HepG2 (cell line): ENCODE measurements around the gene ID3. TPM values are rescaled to one million over a fixed set of nuclear protein-coding genes. Genes with fewer than 3 reads are reported as not detected.
A peak's percentile ranks its signal among the peaks of the same experiment; 100 is the strongest.

ENCODE experiments used
- ATF2 ChIP-seq: sonication (generic); formaldehyde crosslinking; IDR thresholded peaks from 2 replicates; pipeline ENCODE4 v1.4.0; 2020; ENCODE audit warnings: missing genetic modification reagents
- CBX5 ChIP-seq: sonication (generic); formaldehyde crosslinking; IDR thresholded peaks from 2 replicates; pipeline ENCODE4 v1.4.0; 2020; ENCODE audit warnings: missing genetic modification reagents, borderline replicate concordance
- CSRNP2 ChIP-seq: sonication (generic); formaldehyde crosslinking; conservative IDR thresholded peaks from 2 replicates; pipeline ENCODE4 v1.8.0; 2022; ENCODE audit warnings: low read depth, missing genetic modification reagents
- ETV5 ChIP-seq: IDR thresholded peaks from 2 replicates; pipeline ENCODE4 v1.6.1; 2018; ENCODE audit warnings: missing biosample characterization, missing genetic modification reagents, inconsistent platforms, borderline replicate concordance
- FOXA3 ChIP-seq: IDR thresholded peaks from 2 replicates; pipeline ENCODE4 v1.6.1; 2016; ENCODE audit warnings: missing genetic modification reagents, missing compliant biosample characterization
- GLI4 ChIP-seq: sonication (generic); formaldehyde crosslinking; IDR thresholded peaks from 2 replicates; pipeline ENCODE4 v1.5.1; 2020; ENCODE audit warnings: missing genetic modification reagents, mild to moderate bottlenecking, moderate library complexity, borderline replicate concordance
- HBP1 ChIP-seq: IDR thresholded peaks from 2 replicates; pipeline ENCODE4 v1.6.1; 2016; ENCODE audit warnings: low read depth, control low read depth
- JUND ChIP-seq: sonication (generic); formaldehyde crosslinking; IDR thresholded peaks from 2 replicates; pipeline ENCODE4 v1.8.0; 2022; ENCODE audit warnings: mild to moderate bottlenecking, missing genetic modification reagents
- KLF9 ChIP-seq: IDR thresholded peaks from 2 replicates; pipeline ENCODE4 v1.6.1; 2016; ENCODE audit warnings: low read depth
- PITX1 ChIP-seq: sonication (generic); formaldehyde crosslinking; IDR thresholded peaks from 2 replicates; pipeline ENCODE4 v1.5.1; 2020; ENCODE audit warnings: mild to moderate bottlenecking, missing genetic modification reagents
- PLRG1 ChIP-seq: fragments of 450-650 bp; conservative IDR thresholded peaks from 2 replicates; pipeline ENCODE4 v1.6.1; 2016
- RARG ChIP-seq: sonication (generic); formaldehyde crosslinking; IDR thresholded peaks from 2 replicates; pipeline ENCODE4 v1.4.0; 2020; ENCODE audit warnings: low read depth, mild to moderate bottlenecking, missing genetic modification reagents
- RFXAP ChIP-seq: sonication (generic); formaldehyde crosslinking; IDR thresholded peaks from 2 replicates; pipeline ENCODE4 v1.4.0; 2020; ENCODE audit warnings: missing genetic modification reagents, borderline replicate concordance
- SKIL ChIP-seq: sonication (generic); formaldehyde crosslinking; IDR thresholded peaks from 2 replicates; pipeline ENCODE4 v1.8.0; 2022; ENCODE audit warnings: missing genetic modification reagents, mild to moderate bottlenecking, moderate library complexity, borderline replicate concordance
- SMYD3 ChIP-seq: sonication (generic); formaldehyde crosslinking; IDR thresholded peaks from 2 replicates; pipeline ENCODE4 v1.8.1; 2023; ENCODE audit warnings: mild to moderate bottlenecking, missing genetic modification reagents
- TBX2 ChIP-seq: sonication (generic); formaldehyde crosslinking; IDR thresholded peaks from 2 replicates; pipeline ENCODE4 v1.5.0; 2020; ENCODE audit warnings: missing genetic modification reagents, mild to moderate bottlenecking, borderline replicate concordance
- TMF1 ChIP-seq: sonication (generic); formaldehyde crosslinking; IDR thresholded peaks from 2 replicates; pipeline ENCODE4 v1.8.1; 2022; ENCODE audit warnings: low read depth, missing genetic modification reagents
- ZNF101 ChIP-seq: sonication (generic); formaldehyde crosslinking; IDR thresholded peaks from 2 replicates; pipeline ENCODE4 v1.4.0; 2020; ENCODE audit warnings: mild to moderate bottlenecking, low read depth, missing genetic modification reagents, borderline replicate concordance
- ZNF256 ChIP-seq: sonication (generic); formaldehyde crosslinking; conservative IDR thresholded peaks from 2 replicates; pipeline ENCODE4 v1.4.0; 2020; ENCODE audit warnings: missing genetic modification reagents
- ZNF276 ChIP-seq: sonication (generic); formaldehyde crosslinking; IDR thresholded peaks from 2 replicates; pipeline ENCODE4 v1.4.0; 2020; ENCODE audit warnings: mild to moderate bottlenecking, low read depth, missing genetic modification reagents
- ZNF607 ChIP-seq: sonication (generic); formaldehyde crosslinking; IDR thresholded peaks from 2 replicates; pipeline ENCODE4 v1.5.1; 2020; ENCODE audit warnings: missing genetic modification reagents, mild to moderate bottlenecking, borderline replicate concordance
- polyA plus RNA-seq, 8 experiments: library from polyadenylated mRNA; depleted of rRNA in 3 of 8; stranded (reverse) in 7 of 8; unstranded in 1 of 8; fragments of >200 nt; fragmentation: Illumina TruSeq in 4 of 8; extraction: Trizol in 4 of 8; gene quantifications; 2 replicates each; pipeline versions ENCODE4 v1.2.1 to v1.2.3, GENCODE V29; 2011 to 2016; ENCODE audit warnings: low read depth in 4 of 8, missing spikeins in 1 of 8, mixed read lengths in 1 of 8; ENCODE audit not compliant: insufficient read depth in 1 of 8
- total RNA-seq, 5 experiments: library from RNA; depleted of rRNA; stranded (reverse); fragments of >200 nt; fragmentation: Illumina TruSeq; extraction: Trizol; gene quantifications; 2 replicates each; pipeline ENCODE4 v1.2.3, GENCODE V29; 2016; ENCODE audit warnings: low read depth in 1 of 5

ID3 gene
- total and polyA plus RNA-seq, 2 of the 13 experiments (the other 11 are each of a cell fraction or from before 2014, with no cell fraction given), result 64.8 to 115 TPM

GRCh38 chr1:23559136-23559984 lies at the start of gene ID3 (continued):
- TF ChIP-seq CSRNP2 (CRISPR knock-in tag) (no peak), JUND (CRISPR knock-in tag) (no peak), GLI4 (no peak), KLF9 (no peak), ETV5 (peak; percentile 50; the same call in 1 of the 2 replicates), RFXAP (0 out of 2 replicates have a peak, but pooled peaks have one; percentile 46), ZNF101 (no peak), PLRG1 (no peak), TBX2 (peak; percentile 35; the same call in 1 of the 2 replicates), ZNF607 (CRISPR knock-in tag) (no peak), PITX1 (CRISPR knock-in tag) (no peak), ZNF276 (CRISPR knock-in tag) (no peak), FOXA3 (CRISPR knock-in tag) (peak; percentile 38; the same call in 1 of the 2 replicates), SKIL (CRISPR knock-in tag) (no peak), HBP1 (CRISPR knock-in tag) (no peak), RARG (CRISPR knock-in tag) (no peak), TMF1 (CRISPR knock-in tag) (no peak), SMYD3 (peak; percentile 82), CBX5 (CRISPR knock-in tag) (no peak), ZNF256 (CRISPR knock-in tag) (peak; percentile 72; the same call in 1 of the 2 replicates), ATF2 (CRISPR knock-in tag) (peak; percentile 13; the same call in 1 of the 2 replicates)
